Left ventricle myocardium superior (tissue), 1 donor: ENCODE results near the gene SARDH. TPM values are rescaled to one million over a fixed set of nuclear protein-coding genes. Genes with fewer than 3 reads are reported as not detected.
A peak's percentile ranks its signal among the peaks of the same experiment; 100 is the strongest.
"Not testable (repeated sequence)": the region's sequence is repeated elsewhere in the genome, so short reads cannot be mapped to it uniquely, and the experiment has no call there.

ENCODE experiments used
- ATAC-seq: fragments of 200-7000 bp; cut with Tn5 transposase; one replicate; pipeline ENCODE4 v1.9.1; 2020; ENCODE audit warnings: mild to moderate bottlenecking, moderate library complexity
- DNase-seq: peaks from one replicate; pipeline ENCODE4 v3.0.0-alpha.2; 2020
- intact Hi-C: fragments of 100-400 bp; cut with micrococcal nuclease; formaldehyde crosslinking; loops from one replicate; pipeline ENCODE4 v1.11.0; 2022
- total RNA-seq: library from RNA; stranded (reverse); fragmentation: NEBNext Ultra II Directional; extraction: Animal tissue kit (Norgen Biotek cat#: 25700); gene quantifications from one replicate; pipeline ENCODE4 v1.2.1, GENCODE V29; 2021
- donor health status: DM: no; HTN: yes; CAD: no; lungs with severe emphysema.

Gene SARDH
- total RNA-seq, 1 donor from 2014 or later = 0.64 TPM

GRCh38 chr9:133762488-133763271, 24.5 kb upstream of the SARDH start:
- ATAC-seq (no peak), DNase-seq (no peak)
- intact Hi-C loops = no loop called here

GRCh38 chr9:133761641-133762248, 23.6 kb upstream of the SARDH start:
- DNase-seq (no peak), ATAC-seq (no peak)
- intact Hi-C loops = no loop called here

GRCh38 chr9:133760713-133761290, 22.6 kb upstream of the SARDH start:
- ATAC-seq (no peak), DNase-seq (no peak)
- intact Hi-C loops = no loop called here

DNA sequence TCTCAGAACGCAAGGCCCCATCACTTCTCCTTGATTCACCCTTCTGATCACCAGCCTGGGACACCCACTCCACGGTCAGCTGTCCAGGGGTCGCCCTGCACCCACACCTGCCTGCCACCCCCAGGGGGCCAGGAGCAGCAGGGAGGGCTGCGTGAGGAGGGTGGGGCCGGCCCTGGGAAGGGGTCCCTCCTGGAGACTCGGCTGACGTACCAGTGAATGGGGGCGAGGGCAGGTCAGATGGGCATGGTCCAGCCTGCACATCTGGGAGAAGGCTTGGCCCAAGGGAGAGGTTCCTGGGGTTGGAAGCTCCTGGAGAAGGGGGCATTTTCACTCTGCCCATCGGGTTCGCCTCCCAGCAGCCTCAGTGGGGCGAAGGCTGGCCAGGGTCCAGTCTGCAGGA, 21.8 kb upstream of the SARDH start:
- ATAC-seq = peak; percentile 18
- DNase-seq = no peak
- intact Hi-C loops = no loop called here

DNA sequence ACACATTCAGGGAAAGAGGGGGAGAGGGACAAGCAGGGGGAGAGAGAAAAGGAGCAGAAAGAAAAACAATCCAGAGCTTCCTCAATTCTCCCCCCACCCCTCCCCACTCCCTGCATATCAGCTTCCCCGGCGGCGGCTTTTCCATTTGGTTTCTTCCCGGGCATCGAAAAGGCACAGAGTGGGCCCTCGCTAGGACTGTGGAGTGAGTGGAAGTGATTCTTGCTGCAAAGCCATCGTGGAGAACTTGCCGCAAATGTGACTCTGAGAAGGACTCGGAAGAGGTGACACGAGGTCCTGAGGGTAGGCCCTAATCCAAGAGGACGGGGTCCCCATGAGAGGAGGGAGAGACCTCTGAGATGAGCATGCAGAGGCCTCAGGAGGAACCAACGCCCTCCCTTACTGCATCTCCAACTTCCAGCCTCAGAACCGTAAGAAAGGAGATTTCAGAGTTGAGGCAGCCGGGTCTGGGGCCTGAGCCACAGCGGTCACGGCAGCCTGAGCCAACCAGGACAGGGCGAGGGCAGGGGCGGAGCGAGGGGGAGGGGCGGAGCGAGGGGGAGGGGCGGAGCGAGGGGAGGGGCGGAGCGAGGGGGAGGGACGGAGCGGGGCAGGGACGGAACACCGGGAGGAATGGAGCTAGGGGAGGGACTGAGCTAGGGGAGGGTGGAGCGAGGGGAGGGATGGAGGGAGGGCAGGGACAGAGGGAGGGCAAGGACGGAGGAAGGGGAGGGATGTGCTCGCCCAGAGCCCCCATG, 21.2 kb upstream of the SARDH start:
- DNase-seq (peak; percentile 68), ATAC-seq (peak; percentile 89)
- intact Hi-C loops = no loop called here

GRCh38 chr9:133758228-133758627, 20.1 kb upstream of the SARDH start:
- no peak for ATAC-seq
- no peak for DNase-seq

GRCh38 chr9:133754688-133755227, 16.6 kb upstream of the SARDH start:
- ATAC-seq (no peak), DNase-seq (no peak)
- intact Hi-C loops = no loop called here

More at GRCh38 chr9:133758228-133758627, 20.1 kb upstream of the SARDH start:
- intact Hi-C loops = no loop called here

DNA sequence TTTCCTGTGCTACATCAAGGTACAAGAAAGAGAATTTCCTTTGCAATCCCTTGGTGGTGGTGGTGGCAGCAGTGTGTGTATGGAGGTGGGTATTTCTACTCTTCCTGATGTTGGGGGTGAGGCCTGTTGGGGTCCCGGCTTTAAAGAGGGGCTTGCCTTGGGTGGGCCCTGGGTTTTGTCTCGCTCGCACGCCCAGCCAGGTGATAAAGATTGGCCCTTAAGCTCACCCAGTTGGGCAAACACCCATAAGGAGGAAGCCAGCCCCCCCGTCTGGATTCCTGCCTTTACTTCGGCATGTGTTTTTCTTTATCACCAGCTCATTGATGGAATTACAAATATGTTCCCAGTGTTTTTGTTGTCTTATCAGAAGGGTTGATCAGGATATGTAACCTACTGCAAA, 16.0 kb upstream of the SARDH start:
- intact Hi-C loops = no loop called here
- DNase-seq = no peak
- no peak for ATAC-seq

DNA sequence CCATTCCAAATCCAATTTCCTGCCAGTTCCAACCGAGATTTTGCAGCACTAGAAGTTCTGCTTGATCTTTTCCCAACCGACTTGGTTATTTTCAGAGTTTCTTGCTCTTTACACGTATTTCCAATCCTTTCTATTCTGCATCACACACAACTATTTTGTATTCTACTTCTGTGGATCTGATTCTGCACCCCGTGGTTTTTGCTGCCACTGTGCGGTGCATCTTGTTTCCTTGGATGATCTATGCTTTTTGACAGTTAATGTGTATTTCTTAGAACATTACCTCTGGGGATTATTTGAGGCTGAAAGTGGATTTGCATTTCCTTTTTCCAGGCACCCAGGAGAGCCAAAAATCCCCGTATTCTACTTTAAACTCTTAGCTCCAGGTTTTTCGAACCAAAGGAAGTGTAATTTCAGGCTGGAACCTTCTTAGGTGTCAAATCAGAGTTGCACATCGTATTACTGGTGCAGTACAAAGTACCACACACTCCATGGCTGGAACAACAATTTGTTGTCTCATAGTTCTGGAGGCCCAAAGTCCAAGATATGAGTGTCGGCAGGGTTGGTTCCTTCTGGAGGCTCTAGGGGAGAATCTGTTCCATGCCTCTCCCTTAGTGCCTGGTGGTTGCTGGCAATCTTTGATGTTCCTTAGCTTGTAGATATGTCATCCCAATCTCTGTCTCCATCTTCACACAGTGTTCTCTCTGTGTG, 14.7 kb upstream of the SARDH start:
- DNase-seq (no peak), ATAC-seq (no peak)
- intact Hi-C loops = no loop called here

DNA sequence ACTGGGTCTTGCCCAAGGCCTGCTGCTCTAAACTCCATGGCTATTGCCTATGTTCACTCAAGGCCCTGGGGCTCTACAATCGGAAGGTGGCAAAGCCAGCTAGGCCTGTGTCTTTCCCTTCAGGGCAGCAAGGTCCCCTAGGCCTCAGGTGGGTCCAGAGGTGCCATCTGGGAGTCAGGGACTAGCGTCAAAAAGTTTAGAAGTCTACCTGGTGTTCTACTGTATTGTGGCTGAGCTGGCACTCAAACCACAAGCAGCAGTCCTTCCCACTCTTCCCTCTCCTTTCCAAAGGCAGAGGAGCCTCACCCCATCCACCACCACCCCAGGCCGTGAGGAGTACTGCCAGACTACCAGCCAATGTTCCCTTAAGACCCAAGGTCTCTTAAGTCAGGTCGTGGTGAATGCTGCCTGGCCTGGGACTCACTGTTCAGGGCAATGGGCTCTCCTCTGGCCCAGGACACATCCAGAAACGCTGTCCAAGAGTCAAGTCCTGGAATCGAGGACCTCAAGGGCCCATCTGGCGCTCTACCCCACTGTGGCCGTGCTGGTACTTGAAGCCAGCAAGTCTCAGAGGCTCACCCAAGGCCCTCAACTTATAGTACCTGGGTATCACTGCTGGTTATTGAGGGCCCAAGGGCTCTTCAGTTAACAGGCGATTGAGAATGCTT, 13.0 kb upstream of the SARDH start:
- intact Hi-C loops = no loop called here
- DNase-seq (no peak), ATAC-seq (no peak)

DNA sequence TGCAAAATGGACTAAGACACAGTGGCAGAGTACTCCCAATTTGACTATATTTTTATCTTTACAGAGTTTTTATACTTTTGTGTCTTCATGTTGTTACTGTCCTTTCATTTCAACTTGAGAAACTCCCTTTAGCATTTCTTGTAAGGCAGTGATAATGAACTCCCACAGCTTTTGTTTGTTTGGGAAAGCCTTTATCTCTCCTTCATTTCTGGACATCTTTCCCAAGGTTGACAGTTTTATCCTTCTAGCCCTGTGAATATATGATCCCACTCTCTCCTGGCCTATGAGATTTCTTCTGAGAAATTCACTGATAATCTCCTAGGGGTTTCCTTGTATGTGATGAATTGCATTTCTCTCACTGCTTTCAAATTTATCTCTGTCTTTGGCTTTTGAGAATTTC, 9.2 kb upstream of the SARDH start:
- DNase-seq = no peak
- ATAC-seq = no peak
- intact Hi-C loops = no loop called here

DNA sequence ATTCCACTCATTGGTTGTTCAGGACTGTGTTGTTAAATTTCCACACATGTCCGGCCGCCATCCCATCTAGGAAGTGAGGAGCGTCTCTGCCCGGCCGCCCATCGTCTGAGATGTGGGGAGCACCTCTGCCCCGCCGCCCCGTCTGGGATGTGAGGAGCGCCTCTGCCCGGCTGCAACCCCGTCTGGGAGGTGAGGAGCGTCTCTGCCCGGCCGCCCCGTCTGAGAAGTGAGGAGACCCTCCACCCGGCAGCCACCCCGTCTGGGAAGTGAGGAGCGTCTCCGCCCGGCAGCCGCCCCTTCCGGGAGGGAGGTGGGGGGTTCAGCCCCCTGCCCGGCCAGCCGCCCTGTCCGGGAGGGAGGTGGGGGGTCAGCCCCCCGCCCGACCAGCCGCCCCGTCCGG, 6.4 kb upstream of the SARDH start:
- ATAC-seq, intact Hi-C loops, DNase-seq: not testable (repeated sequence)

DNA sequence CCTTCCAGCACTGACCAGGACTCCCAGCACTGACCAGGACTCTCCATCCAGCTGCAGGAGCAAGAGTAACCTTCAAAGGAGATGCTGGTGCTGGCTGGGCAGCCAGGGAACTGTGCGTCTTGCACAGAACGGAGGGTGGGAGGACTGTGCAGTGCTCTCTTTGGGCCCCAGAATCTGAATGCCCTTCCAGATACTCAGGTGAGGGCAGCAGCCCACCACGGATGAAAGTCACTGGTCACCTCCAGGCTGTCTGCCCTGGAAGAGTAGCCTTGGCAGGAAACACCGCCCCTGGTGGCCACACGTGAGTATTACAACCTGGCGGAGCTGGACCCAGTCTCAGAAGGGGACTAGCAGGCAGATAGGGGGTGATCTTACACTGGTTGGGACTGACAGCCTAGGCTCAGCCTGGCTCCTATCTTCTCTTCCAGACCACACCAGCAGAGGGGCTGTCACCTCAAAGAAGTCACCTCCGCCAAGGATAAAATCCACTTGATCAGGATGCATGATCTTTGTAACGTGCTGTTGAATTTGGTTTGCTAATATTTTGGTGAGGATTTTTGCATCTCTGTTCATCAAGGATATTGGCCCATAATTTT, 4.8 kb upstream of the SARDH start:
- peak; percentile 75 for DNase-seq
- intact Hi-C loops = no loop called here
- ATAC-seq = peak; percentile 83

- ATAC-seq (no peak), DNase-seq (no peak)
- intact Hi-C loops = no loop called here
Measured at GRCh38 chr9:133742251-133742650, 4.1 kb upstream of the SARDH start.

- intact Hi-C loops = no loop called here
- ATAC-seq (no peak), DNase-seq (no peak)
Measured at GRCh38 chr9:133741716-133742115, 3.6 kb upstream of the SARDH start.

DNA sequence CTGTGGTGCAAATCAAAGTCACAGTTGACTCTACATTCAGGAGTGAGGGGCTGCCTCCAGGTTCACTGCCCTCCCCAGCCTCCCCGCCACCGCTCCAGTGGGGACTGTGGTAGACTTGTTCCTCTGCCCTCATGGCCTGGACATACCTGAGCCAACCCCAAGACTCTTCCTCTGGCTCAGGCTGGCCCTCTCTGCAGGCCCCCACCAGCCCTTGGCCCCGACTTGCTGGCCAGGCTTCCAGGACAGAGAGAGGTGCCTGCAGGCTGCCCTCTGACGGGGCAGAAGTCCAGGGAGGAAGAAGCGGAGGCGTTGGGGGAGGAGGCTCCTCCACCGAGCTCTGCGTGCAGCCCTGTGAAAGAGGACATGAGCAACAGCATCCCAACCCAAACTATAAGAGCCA, 2.8 kb upstream of the SARDH start:
- intact Hi-C loops = no loop called here

GRCh38 chr9:133739408-133740280, 1.5 kb upstream of the SARDH start:
- ATAC-seq = no peak
- DNase-seq = no peak
- intact Hi-C loops = no loop called here

More for the DNA sequence above, 2.8 kb upstream of the SARDH start:
- DNase-seq = no peak
- no peak for ATAC-seq
